ENCODE results near the gene PLEKHM3. TPM values are rescaled to one million over a fixed set of nuclear protein-coding genes. Genes with fewer than 3 reads are reported as not detected.

PLEKHM3 gene
- total and polyA plus RNA-seq, 2 of the 4 experiments (the other 2 are of a cell fraction), result 2.4 to 11.3 TPM

- ATAC-seq (ENCODE audit: low read depth) (peak; percentile 40), DNase-seq (no peak)
- TF ChIP-seq POLR2A (IDR thresholded peaks at IDR 0.05; ENCODE audit: low read depth, low read length) (no peak), USF2 (IDR thresholded peaks at IDR 0.05; ENCODE audit: low read depth, low read length) (no peak), MAZ (IDR thresholded peaks at IDR 0.05; ENCODE audit: borderline replicate concordance, low read depth, low read length) (no peak), ELK1 (IDR thresholded peaks at IDR 0.05; ENCODE audit: borderline replicate concordance, low read depth, low read length) (no peak)
- intact Hi-C loops (cut with micrococcal nuclease), result loop anchor here (5.0 to 10.0 kb wide), 3 partner anchors 102 to 1090 kb away; no protein-coding TSS in a partner anchor
- Histone ChIP-seq H3K27ac (ENCODE audit: insufficient read depth, low read length) (no peak overlapping the region), H3K4me1 (ENCODE audit: control insufficient read depth, insufficient read depth, low read length) (no peaks in the 10 kb centered on the region), H2AK9ac (replicated peaks; ENCODE audit: low read depth, low read length, poor library complexity) (no peak overlapping the region), H4K5ac (ENCODE audit: low read depth, low read length) (no peak overlapping the region), H3K14ac (replicated peaks; ENCODE audit: low read depth, low read length) (no peak overlapping the region), H2AK5ac (ENCODE audit: low read depth, low read length) (no peak overlapping the region), H3K9ac (ENCODE audit: low read depth, low read length) (no peak overlapping the region), H3K23ac (ENCODE audit: low read depth, low read length) (no peak overlapping the region), H4K91ac (ENCODE audit: insufficient read depth, low read depth, low read length) (no peak overlapping the region), H3K18ac (ENCODE audit: low read depth, low read length) (no peak overlapping the region), H2AFZ (replicated peaks; ENCODE audit: low read length, poor library complexity) (no peak overlapping the region), H3K27me3 (ENCODE audit: control insufficient read depth, insufficient read depth, low read length) (peaks cover 9% of the 10 kb centered on the region), H3K56ac (ENCODE audit: extremely low read depth, insufficient read depth, low read length) (no peak overlapping the region), H2BK5ac (ENCODE audit: low read depth, low read length, poor library complexity, severe bottlenecking) (no peak overlapping the region), H3K9me1 (ENCODE audit: insufficient read depth, low read length) (no peaks in the 10 kb centered on the region), H2BK15ac (ENCODE audit: low read depth, low read length) (no peak overlapping the region), H3K4me3 (ENCODE audit: insufficient read depth, low read depth, low read length) (no peak overlapping the region), H3K9me3 (ENCODE audit: control insufficient read depth, insufficient read depth, low read length) (no peaks in the 10 kb centered on the region), H3K4me2 (ENCODE audit: low read depth, low read length) (no peak overlapping the region), H2BK120ac (ENCODE audit: low read depth, low read length) (no peak overlapping the region), H4K8ac (ENCODE audit: low read depth in 2 of 2, low read length in 2 of 2) (no peak overlapping the region), H3K79me1 (ENCODE audit: low read depth in 1 of 2, low read length in 2 of 2) (no peaks in the 10 kb centered on the region), H4K20me1 (ENCODE audit: insufficient read depth, low read length) (no peaks in the 10 kb centered on the region), H3K36me3 (ENCODE audit: control insufficient read depth, insufficient read depth, low read length) (no peaks in the 10 kb centered on the region), H3K4ac (ENCODE audit: low read depth, low read length) (no peak overlapping the region), H2BK20ac (ENCODE audit: low read depth, low read length) (no peak overlapping the region)
- no TSS peak for BruUV-seq (replicated peaks)
- 46% methylated on average over 3 of the region's 9 CpGs; no CpG with 5 or more reads in 1 of the 2 experiments for WGBS, 2 experiments (ENCODE audit: extremely low coverage in 2 of 2, insufficient read length in 1 of 2)
- in situ Hi-C loops (cut with MboI; ENCODE audit: low sequenced_read_pairs), result loop anchor here (5.0 to 25.0 kb wide), 3 partner anchors 327 to 587 kb away; partner anchors contain the start of gene METTL21A
- dilution Hi-C loops (cut with HindIII; ENCODE audit: low sequenced_read_pairs, unreplicated experiment), result no loop called here
- ChIA-PET POLR2A (ENCODE audit: unreplicated experiment) (no interaction called here), CTCF (no interaction called here)
Measured at GRCh38 chr2:208074610-208075356, 49.5 kb upstream of the PLEKHM3 start.

Measured in IMR-90 (cell line).